ENCODE data around the gene ARHGEF7. TPM values are rescaled to one million over a fixed set of nuclear protein-coding genes. Genes with fewer than 3 reads are reported as not detected.

ARHGEF7 gene
- polyA plus RNA-seq, 1 donor (not counting 4 experiments of a cell fraction or from before 2014, with no cell fraction given) = 25.2 TPM

DNA sequence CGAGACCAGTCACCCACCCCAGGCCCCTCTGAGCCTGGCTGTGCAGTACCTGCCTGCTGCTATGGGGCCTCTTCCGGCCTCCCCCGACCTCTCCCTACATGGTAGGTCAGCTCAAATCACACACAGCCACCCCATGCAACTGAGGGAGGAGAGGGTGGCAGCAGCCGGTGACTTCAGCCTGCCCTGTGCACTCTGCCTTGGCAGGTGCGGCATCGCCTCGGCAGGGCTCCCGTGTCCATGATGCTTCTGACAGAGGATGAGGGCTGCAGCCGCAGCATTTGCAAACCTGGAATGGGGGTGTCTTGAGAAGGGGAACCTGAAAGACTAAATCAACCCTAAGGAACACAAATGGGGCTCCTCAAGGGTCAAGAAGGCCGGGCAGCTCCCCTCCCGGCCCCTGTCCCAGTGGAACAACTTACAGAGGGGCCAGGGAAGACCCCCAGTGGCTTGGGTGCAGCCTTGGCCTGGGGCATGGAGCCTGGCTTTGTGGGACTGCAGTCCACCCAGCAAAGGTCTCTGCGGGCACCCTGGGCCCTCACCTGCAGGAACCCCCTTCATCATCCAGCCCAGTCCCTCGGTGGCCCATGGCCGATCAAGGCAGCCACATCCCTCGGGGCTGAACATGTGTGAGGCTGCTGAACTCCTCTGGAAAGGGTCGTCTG is 212.0 kb downstream of the ARHGEF7 start:
- Histone ChIP-seq H2AFZ (ENCODE audit: control insufficient read depth, low read length) (no peak overlapping the region), H4K20me1 (ENCODE audit: control insufficient read depth, extremely low read depth, insufficient read depth, low read length) (no peaks in the 10 kb centered on the region), H3K36me3 (ENCODE audit: control insufficient read depth in 2 of 2, extremely low read depth in 1 of 2, insufficient read depth in 2 of 2, low read length in 2 of 2) (no peaks in the 10 kb centered on the region), H3K4me2 (ENCODE audit: control insufficient read depth, extremely low read depth, insufficient read depth, low read depth, low read length) (no peak overlapping the region), H3K4me1 (ENCODE audit: control insufficient read depth, extremely low read depth, insufficient read depth, low read length) (no peaks in the 10 kb centered on the region), H3K27me3 (ENCODE audit: control insufficient read depth, extremely low read depth, insufficient read depth, low read length) (no peaks in the 10 kb centered on the region), H3K9ac (ENCODE audit: control insufficient read depth, extremely low read depth, insufficient read depth, low read length) (no peak overlapping the region), H3K27ac (ENCODE audit: control insufficient read depth, insufficient read depth, low read length) (no peak overlapping the region), H3K9me3 (ENCODE audit: control insufficient read depth, low read depth, low read length) (no peaks in the 10 kb centered on the region), H3K4me3 (ENCODE audit: control insufficient read depth in 2 of 3, extremely low read depth in 1 of 3, insufficient read depth in 2 of 3, low read depth in 1 of 3, low read length in 3 of 3) (no peak overlapping the region), H3K9me1 (ENCODE audit: control insufficient read depth, extremely low read depth, insufficient read depth, low read length) (no peaks in the 10 kb centered on the region), H3K79me2 (ENCODE audit: control insufficient read depth, insufficient read depth, low read length) (no peaks in the 10 kb centered on the region)
- FAIRE-seq = no peak
- dilution Hi-C loops (cut with MboI; ENCODE audit: extremely low pct_ligation_motif_present, low sequenced_read_pairs) = no loop called here
- no peak for DNase-seq (ENCODE audit: low read depth, low spot score)
- no peak for TF ChIP-seq EZH2 (IDR thresholded peaks at IDR 0.05; ENCODE audit: low read length)
- no peak for TF ChIP-seq CTCF (optimal IDR thresholded peaks at IDR 0.05 in 1 of 3, IDR thresholded peaks at IDR 0.05 in 1 of 3, conservative IDR thresholded peaks at IDR 0.05 in 1 of 3; ENCODE audit: extremely low read depth in 1 of 3, insufficient read depth in 2 of 3, low read length in 3 of 3)

GRCh38 chr13:111327730-111328573 is 212.8 kb downstream of the ARHGEF7 start:
- H2AFZ ChIP-seq (ENCODE audit: control insufficient read depth, low read length) = no peak overlapping the region
- no peaks in the 10 kb centered on the region for H3K4me1 ChIP-seq (ENCODE audit: control insufficient read depth, extremely low read depth, insufficient read depth, low read length)
- H3K4me2 ChIP-seq (ENCODE audit: control insufficient read depth, extremely low read depth, insufficient read depth, low read depth, low read length) = no peak overlapping the region
- no peak for FAIRE-seq
- no peaks in the 10 kb centered on the region for H3K9me1 ChIP-seq (ENCODE audit: control insufficient read depth, extremely low read depth, insufficient read depth, low read length)
- TF ChIP-seq CTCF (optimal IDR thresholded peaks at IDR 0.05 in 1 of 3, IDR thresholded peaks at IDR 0.05 in 1 of 3, conservative IDR thresholded peaks at IDR 0.05 in 1 of 3; ENCODE audit: extremely low read depth in 1 of 3, insufficient read depth in 2 of 3, low read length in 3 of 3) = no peak
- no peak for TF ChIP-seq EZH2 (IDR thresholded peaks at IDR 0.05; ENCODE audit: low read length)
- no peaks in the 10 kb centered on the region for H4K20me1 ChIP-seq (ENCODE audit: control insufficient read depth, extremely low read depth, insufficient read depth, low read length)
- no peaks in the 10 kb centered on the region for H3K79me2 ChIP-seq (ENCODE audit: control insufficient read depth, insufficient read depth, low read length)
- DNase-seq (ENCODE audit: low read depth, low spot score) = no peak
- no peak overlapping the region for H3K27ac ChIP-seq (ENCODE audit: control insufficient read depth, insufficient read depth, low read length)
- H3K9ac ChIP-seq (ENCODE audit: control insufficient read depth, extremely low read depth, insufficient read depth, low read length) = no peak overlapping the region
- dilution Hi-C loops (cut with MboI; ENCODE audit: extremely low pct_ligation_motif_present, low sequenced_read_pairs) = no loop called here
- H3K27me3 ChIP-seq (ENCODE audit: control insufficient read depth, extremely low read depth, insufficient read depth, low read length) = no peaks in the 10 kb centered on the region
- no peaks in the 10 kb centered on the region for H3K9me3 ChIP-seq (ENCODE audit: control insufficient read depth, low read depth, low read length)
- no peaks in the 10 kb centered on the region for H3K36me3 ChIP-seq (ENCODE audit: control insufficient read depth in 2 of 2, extremely low read depth in 1 of 2, insufficient read depth in 2 of 2, low read length in 2 of 2)
- no peak overlapping the region for H3K4me3 ChIP-seq (ENCODE audit: control insufficient read depth in 2 of 3, extremely low read depth in 1 of 3, insufficient read depth in 2 of 3, low read depth in 1 of 3, low read length in 3 of 3)
